GM21367 (cell line): ENCODE measurements around the gene GSDME.
"Not testable (repeated sequence)": the region's sequence is repeated elsewhere in the genome, so short reads cannot be mapped to it uniquely, and the experiment has no call there.

Experiments
- ATAC-seq: cut with Tn5 transposase; IDR thresholded peaks from one replicate; pipeline ENCODE4 v1.9.1; 2021; ENCODE audit not compliant: unreplicated experiment

GSDME gene

GRCh38 chr7:24742506-24743162 is 14.6 kb downstream of the GSDME start:
- ATAC-seq: no peak

- ATAC-seq: no peak
Measured at GRCh38 chr7:24741679-24742505, 15.4 kb downstream of the GSDME start.

- no peak for ATAC-seq
Measured at GRCh38 chr7:24740871-24741270, 16.4 kb downstream of the GSDME start.

- ATAC-seq: no peak
Measured at GRCh38 chr7:24739306-24739705, 18.0 kb downstream of the GSDME start.

- no peak for ATAC-seq
Measured at GRCh38 chr7:24738577-24738976, 18.7 kb downstream of the GSDME start.

- ATAC-seq: no peak
Measured at GRCh38 chr7:24737281-24737680, 20.0 kb downstream of the GSDME start.

GRCh38 chr7:24735594-24735993 is 21.7 kb downstream of the GSDME start:
- ATAC-seq: not testable (repeated sequence)

GRCh38 chr7:24734306-24734705 is 23.0 kb downstream of the GSDME start:
- ATAC-seq: no peak

- ATAC-seq: no peak
Measured at GRCh38 chr7:24733414-24734060, 23.7 kb downstream of the GSDME start.

GRCh38 chr7:24732646-24733413 is 24.4 kb downstream of the GSDME start:
- peak; percentile 68 for ATAC-seq

- no peak for ATAC-seq
Measured at GRCh38 chr7:24731313-24731712, 26.0 kb downstream of the GSDME start.

GRCh38 chr7:24730018-24730369 is 27.3 kb downstream of the GSDME start:
- no peak for ATAC-seq

GRCh38 chr7:24729365-24730017 is 27.8 kb downstream of the GSDME start:
- no peak for ATAC-seq

GRCh38 chr7:24728503-24729364 is 28.5 kb downstream of the GSDME start:
- no peak for ATAC-seq

- no peak for ATAC-seq
Measured at GRCh38 chr7:24728121-24728500, 29.2 kb downstream of the GSDME start.

GRCh38 chr7:24727154-24728120 is 29.8 kb downstream of the GSDME start:
- ATAC-seq: peak; percentile 69

GRCh38 chr7:24725554-24726241 is 31.6 kb downstream of the GSDME start:
- ATAC-seq: no peak
